GM23248 (cell line): ENCODE measurements around the gene MCEMP1.

ENCODE experiments used
- EZH2 ChIP-seq: fragments of 200-600 bp; sonication (generic); IDR thresholded peaks from 2 replicates; pipeline ENCODE4 v1.6.1; 2018; ENCODE audit warnings: antibody characterized with exemption, mild to moderate bottlenecking; ENCODE audit not compliant: insufficient read depth, poor library complexity, severe bottlenecking
- EZH2phosphoT487 ChIP-seq: fragments of 200-600 bp; sonication (generic); IDR thresholded peaks from 2 replicates; pipeline ENCODE4 v1.6.1; 2018; ENCODE audit warnings: antibody characterized with exemption, moderate library complexity, mild to moderate bottlenecking, low read depth; ENCODE audit not compliant: insufficient read depth

DNA sequence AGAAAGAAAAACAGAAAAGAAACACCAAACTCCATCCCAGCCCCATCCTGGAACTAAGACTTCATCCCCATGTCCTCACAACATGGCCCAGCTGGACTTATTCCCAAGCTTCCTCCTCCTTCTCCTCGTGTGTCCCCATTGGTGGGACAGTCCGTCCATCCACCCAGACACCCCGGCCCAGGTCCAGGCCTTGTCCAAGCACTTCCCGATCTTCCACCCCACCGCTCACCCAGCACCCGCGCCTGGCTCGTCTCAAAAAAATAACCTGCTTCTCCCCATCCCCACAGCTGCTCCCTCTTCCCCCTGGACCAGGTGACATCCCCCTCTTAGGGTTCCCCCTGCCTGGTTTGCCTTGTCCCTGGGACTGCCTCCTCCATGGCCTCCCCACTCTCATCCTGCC is 26.4 kb downstream of the MCEMP1 start:
- TF ChIP-seq EZH2: no peak
- no peak for TF ChIP-seq EZH2phosphoT487
